Transverse colon (tissue), 4 donors: ENCODE results near the gene LARGE1. TPM values are rescaled to one million over a fixed set of nuclear protein-coding genes. Genes with fewer than 3 reads are reported as not detected.

Source experiments
- DNase-seq: peaks from one replicate; pipeline ENCODE4 v3.0.0-alpha.2; 2019
- H3K27ac ChIP-seq, 4 donors: fragments of 200-600 bp; sonication (generic); 2 replicates each; pipeline ENCODE4 v1.5.1; 2016 to 2018; ENCODE audit warnings: inconsistent platforms in 4 of 4
- H3K27me3 ChIP-seq: fragments of 200-600 bp; sonication (generic); 2 replicates; pipeline ENCODE4 v1.5.1; 2017; ENCODE audit warnings: inconsistent platforms
- H3K36me3 ChIP-seq, 4 donors: fragments of 200-600 bp; sonication (generic); 2 replicates each; pipeline ENCODE4 v1.5.1; 2017 to 2019; ENCODE audit warnings: inconsistent platforms in 4 of 4
- H3K4me1 ChIP-seq, 4 donors: fragments of 200-600 bp; sonication (generic); 2 replicates each; pipeline ENCODE4 v1.5.1; 2017 to 2020; ENCODE audit warnings: inconsistent platforms in 4 of 4
- H3K4me3 ChIP-seq, 4 donors: fragments of 200-600 bp; sonication (generic); 1 replicate in 1 of 4; 2 replicates in 3 of 4; pipeline versions ENCODE4 v1.5.1 to v1.6.1; 2017 to 2019; ENCODE audit warnings: inconsistent platforms in 4 of 4
- H3K9me3 ChIP-seq, 2 donors: fragments of 200-600 bp; sonication (generic); 2 replicates each; pipeline ENCODE4 v1.5.1; 2017 to 2019; ENCODE audit warnings: inconsistent platforms in 2 of 2
- EP300 ChIP-seq: sonication (generic); formaldehyde crosslinking; IDR thresholded peaks from one replicate; pipeline ENCODE4 v1.6.1; 2017; ENCODE audit warnings: antibody characterized with exemption, low read depth
- POLR2A ChIP-seq: fragments of 450-650 bp; IDR thresholded peaks from one replicate; pipeline ENCODE4 v1.6.1; 2016; ENCODE audit warnings: antibody characterized with exemption, mild to moderate bottlenecking, moderate library complexity
- POLR2AphosphoS5 ChIP-seq, 3 donors: sonication (generic); formaldehyde crosslinking; IDR thresholded peaks; one replicate each; pipeline ENCODE4 v1.6.1; 2016; ENCODE audit warnings: antibody characterized with exemption in 3 of 3
- WGBS, 2 donors: methylation state at CpG; one replicate each; pipeline ENCODE4 v1.1.5; 2018; ENCODE audit warnings: low coverage in 1 of 2; 5-methylcytosine and 5-hydroxymethylcytosine counted together
- in situ Hi-C, 4 donors: fragments of 200-750 bp; cut with MboI; loops; one replicate each; pipeline versions ENCODE4 v1.15.0 to v1.15.1; 2017; ENCODE audit warnings: low sequenced_read_pairs in 3 of 4, low pct_ligation_motif_present in 1 of 4, low pct_unique_long_range_greater_than_20kb in 1 of 4
- intact Hi-C: fragments of 100-400 bp; cut with DNase I; formaldehyde crosslinking; loops from one replicate; pipeline ENCODE4 v1.15.1; 2023; ENCODE audit warnings: low total_unique reads
- total RNA-seq, 4 donors: library from RNA; depleted of rRNA; stranded (reverse); fragments of >200 nt; gene quantifications; one replicate each; pipeline ENCODE4 v1.1.0, GENCODE V29; 2016
- TF ChIP-seq, protein P1 (sequence below), 5 experiments: fragments of 200-600 bp in 3 of 5; fragments of 450-650 bp in 2 of 5; sonication (generic) in 3 of 5; IDR thresholded peaks; 1 replicate in 2 of 5; 2 replicates in 3 of 5; pipeline ENCODE4 v1.5.1; 2016 to 2017; ENCODE audit warnings: antibody characterized with exemption in 5 of 5, inconsistent platforms in 3 of 5, mild to moderate bottlenecking in 2 of 5, moderate library complexity in 1 of 5

LARGE1 gene
- total RNA-seq, 4 donors from 2014 or later = 46.5 to 304 (median 80.5) TPM

DNA sequence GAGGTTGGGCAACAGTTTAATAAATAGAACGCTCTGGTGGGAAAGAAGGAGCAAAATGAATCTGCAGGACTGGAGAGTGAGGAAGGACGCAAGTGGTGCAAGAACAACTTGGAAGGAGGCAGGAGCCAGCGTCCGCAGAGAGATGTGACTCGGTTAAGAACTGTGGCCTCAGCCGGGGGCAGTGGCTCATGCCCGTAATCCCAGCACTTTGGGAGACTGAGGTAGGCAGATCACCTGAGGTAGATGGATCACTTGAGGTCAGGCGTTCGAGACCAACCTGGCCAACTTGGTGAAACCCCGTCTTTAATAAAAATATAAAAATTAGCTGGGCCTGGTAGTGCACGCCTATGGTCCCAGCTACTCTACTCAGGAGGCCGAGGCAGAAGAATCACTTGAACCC lies 319.7 kb downstream of the LARGE1 start:
- Histone ChIP-seq H3K4me3 (no peak overlapping the region), H3K9me3 (no peaks in the 10 kb centered on the region), H3K4me1 (no peaks in the 10 kb centered on the region), H3K27me3 (no peaks in the 10 kb centered on the region), H3K27ac (no peak overlapping the region), H3K36me3 (no peaks in the 10 kb centered on the region)
- TF ChIP-seq, protein P1, sequence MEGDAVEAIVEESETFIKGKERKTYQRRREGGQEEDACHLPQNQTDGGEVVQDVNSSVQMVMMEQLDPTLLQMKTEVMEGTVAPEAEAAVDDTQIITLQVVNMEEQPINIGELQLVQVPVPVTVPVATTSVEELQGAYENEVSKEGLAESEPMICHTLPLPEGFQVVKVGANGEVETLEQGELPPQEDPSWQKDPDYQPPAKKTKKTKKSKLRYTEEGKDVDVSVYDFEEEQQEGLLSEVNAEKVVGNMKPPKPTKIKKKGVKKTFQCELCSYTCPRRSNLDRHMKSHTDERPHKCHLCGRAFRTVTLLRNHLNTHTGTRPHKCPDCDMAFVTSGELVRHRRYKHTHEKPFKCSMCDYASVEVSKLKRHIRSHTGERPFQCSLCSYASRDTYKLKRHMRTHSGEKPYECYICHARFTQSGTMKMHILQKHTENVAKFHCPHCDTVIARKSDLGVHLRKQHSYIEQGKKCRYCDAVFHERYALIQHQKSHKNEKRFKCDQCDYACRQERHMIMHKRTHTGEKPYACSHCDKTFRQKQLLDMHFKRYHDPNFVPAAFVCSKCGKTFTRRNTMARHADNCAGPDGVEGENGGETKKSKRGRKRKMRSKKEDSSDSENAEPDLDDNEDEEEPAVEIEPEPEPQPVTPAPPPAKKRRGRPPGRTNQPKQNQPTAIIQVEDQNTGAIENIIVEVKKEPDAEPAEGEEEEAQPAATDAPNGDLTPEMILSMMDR (IDR thresholded peaks at IDR 0.05) = no peak
- no peak for TF ChIP-seq EP300
- TF ChIP-seq POLR2AphosphoS5 (IDR thresholded peaks at IDR 0.05) = no peak
- no peak for TF ChIP-seq POLR2A
- 89 to 97% methylated on average over 12 of the region's 12 CpGs for WGBS, 2 donors
- no peak for DNase-seq
- in situ Hi-C loops = no loop called here
- intact Hi-C loops = no loop called here

DNA sequence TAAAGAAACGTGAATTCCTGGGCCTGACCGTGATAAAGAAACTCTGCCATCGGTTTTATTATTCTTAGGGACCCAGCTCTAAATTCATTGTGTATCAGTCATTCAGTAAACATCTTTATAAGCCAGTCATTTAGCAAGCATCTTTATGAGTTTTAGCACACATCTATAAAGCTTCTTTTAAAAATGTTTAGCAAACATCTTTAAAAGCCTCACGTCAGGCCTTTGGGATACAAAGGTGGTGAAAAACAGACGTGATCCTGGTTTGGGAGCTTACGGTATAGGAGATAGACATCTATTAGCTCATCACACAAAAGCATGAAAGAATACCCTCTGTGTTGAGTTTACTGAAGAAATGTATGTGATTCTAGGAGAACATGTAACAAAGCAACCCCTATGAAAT lies 320.2 kb downstream of the LARGE1 start:
- TF ChIP-seq POLR2AphosphoS5 (IDR thresholded peaks at IDR 0.05) = no peak
- no peak for TF ChIP-seq EP300
- TF ChIP-seq POLR2A = no peak
- TF ChIP-seq, protein P1 (IDR thresholded peaks at IDR 0.05) = no peak
- no peaks in the 10 kb centered on the region for H3K27me3 ChIP-seq
- in situ Hi-C loops (no loop called here), intact Hi-C loops (no loop called here)
- WGBS, 2 donors = 84 to 100% methylated on average over 1 to 6 of the region's 6 CpGs
- no peak overlapping the region for H3K27ac ChIP-seq
- no peaks in the 10 kb centered on the region for H3K4me1 ChIP-seq
- H3K4me3 ChIP-seq = no peak overlapping the region
- no peaks in the 10 kb centered on the region for H3K36me3 ChIP-seq
- no peaks in the 10 kb centered on the region for H3K9me3 ChIP-seq
- DNase-seq = no peak

DNA sequence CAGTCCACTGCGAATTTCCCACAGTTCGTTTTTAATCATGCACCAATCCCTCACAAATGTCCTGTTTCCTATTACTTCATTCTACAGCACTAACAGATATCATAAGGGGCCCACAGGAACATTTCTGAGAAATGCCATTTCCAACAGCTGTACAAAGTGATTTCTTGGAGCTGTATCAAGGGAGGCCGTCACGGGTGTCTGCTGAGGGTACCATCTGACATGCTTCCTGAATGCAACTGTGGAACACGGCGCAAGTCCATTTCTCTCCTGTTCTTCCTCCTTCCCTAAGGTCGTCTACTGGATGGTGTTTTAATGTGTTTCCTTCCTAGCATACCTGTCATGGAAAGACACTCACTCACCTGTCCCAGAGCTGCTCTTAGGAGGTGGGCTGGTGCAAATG lies 320.7 kb downstream of the LARGE1 start:
- no peak for TF ChIP-seq POLR2A
- TF ChIP-seq, protein P1 (IDR thresholded peaks at IDR 0.05) = no peak
- intact Hi-C loops = no loop called here
- no peak for DNase-seq
- Histone ChIP-seq H3K4me1 (no peaks in the 10 kb centered on the region), H3K36me3 (no peaks in the 10 kb centered on the region), H3K27ac (no peak overlapping the region), H3K9me3 (no peaks in the 10 kb centered on the region), H3K4me3 (no peak overlapping the region), H3K27me3 (no peaks in the 10 kb centered on the region)
- in situ Hi-C loops = loop anchor here in 1 of 4 donors (25.0 kb wide), 1 partner anchor 287 kb away; no protein-coding TSS in a partner anchor
- WGBS, 2 donors = 91 to 93% methylated on average over 2 to 7 of the region's 7 CpGs

DNA sequence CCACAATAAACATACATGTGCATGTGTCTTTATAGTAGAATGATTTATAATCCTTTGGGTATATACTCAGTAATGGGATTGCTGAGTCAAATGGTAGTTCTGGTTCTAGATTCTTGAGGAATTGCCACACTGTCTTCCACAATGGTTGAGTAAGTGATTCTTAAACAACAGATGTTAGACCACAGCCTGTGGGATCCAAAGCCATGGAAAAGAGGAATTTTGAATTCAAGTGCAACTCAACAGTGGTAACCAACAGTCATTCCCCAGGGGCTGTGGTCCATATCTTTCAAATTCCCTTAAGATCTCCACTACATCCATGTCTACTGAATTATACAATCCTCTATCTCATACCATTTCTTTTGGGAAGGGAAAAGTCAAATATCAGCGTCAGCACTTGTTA lies 321.5 kb downstream of the LARGE1 start:
- intact Hi-C loops = no loop called here
- H3K27me3 ChIP-seq = no peaks in the 10 kb centered on the region
- DNase-seq = no peak
- TF ChIP-seq, protein P1 (IDR thresholded peaks at IDR 0.05) = no peak
- no peak for TF ChIP-seq POLR2AphosphoS5 (IDR thresholded peaks at IDR 0.05)
- TF ChIP-seq POLR2A = no peak
- no peak for TF ChIP-seq EP300
- H3K4me1 ChIP-seq = no peaks in the 10 kb centered on the region
- 94 to 100% methylated on average over 1 of the region's 1 CpG for WGBS, 2 donors
- no peaks in the 10 kb centered on the region for H3K36me3 ChIP-seq
- H3K9me3 ChIP-seq = no peaks in the 10 kb centered on the region
- H3K27ac ChIP-seq = no peak overlapping the region
- H3K4me3 ChIP-seq = no peak overlapping the region
- in situ Hi-C loops = loop anchor here in 1 of 4 donors (25.0 kb wide), 1 partner anchor 287 kb away; no protein-coding TSS in a partner anchor
